HG02763 (cell line): ENCODE results near the gene XKR8.
"Not testable (repeated sequence)": the region's sequence is repeated elsewhere in the genome, so short reads cannot be mapped to it uniquely, and the experiment has no call there.

Experiments
- ATAC-seq: cut with Tn5 transposase; IDR thresholded peaks from one replicate; pipeline ENCODE4 v1.9.1; 2021; ENCODE audit warnings: mild to moderate bottlenecking, moderate library complexity; ENCODE audit not compliant: unreplicated experiment

XKR8 gene

DNA sequence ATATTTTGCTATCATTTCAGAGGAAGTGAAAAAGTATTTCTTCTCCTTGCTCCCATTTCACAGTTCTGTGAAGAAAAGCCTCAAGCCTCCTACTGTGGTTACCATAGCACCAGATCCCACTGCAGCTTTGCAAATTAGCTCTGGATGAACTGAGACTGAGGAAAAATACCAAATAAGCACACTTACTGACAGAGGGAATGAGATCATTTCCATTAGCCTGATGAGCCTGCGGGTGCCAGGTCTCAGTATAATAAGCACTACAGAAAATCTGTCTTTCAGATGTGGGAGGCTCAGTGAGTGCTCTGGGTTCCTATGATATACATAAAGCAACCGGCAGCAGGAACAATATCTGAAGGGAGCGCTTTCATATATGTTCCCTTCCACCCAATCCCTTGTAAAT lies 21.4 kb downstream of the XKR8 start:
- no peak for ATAC-seq

DNA sequence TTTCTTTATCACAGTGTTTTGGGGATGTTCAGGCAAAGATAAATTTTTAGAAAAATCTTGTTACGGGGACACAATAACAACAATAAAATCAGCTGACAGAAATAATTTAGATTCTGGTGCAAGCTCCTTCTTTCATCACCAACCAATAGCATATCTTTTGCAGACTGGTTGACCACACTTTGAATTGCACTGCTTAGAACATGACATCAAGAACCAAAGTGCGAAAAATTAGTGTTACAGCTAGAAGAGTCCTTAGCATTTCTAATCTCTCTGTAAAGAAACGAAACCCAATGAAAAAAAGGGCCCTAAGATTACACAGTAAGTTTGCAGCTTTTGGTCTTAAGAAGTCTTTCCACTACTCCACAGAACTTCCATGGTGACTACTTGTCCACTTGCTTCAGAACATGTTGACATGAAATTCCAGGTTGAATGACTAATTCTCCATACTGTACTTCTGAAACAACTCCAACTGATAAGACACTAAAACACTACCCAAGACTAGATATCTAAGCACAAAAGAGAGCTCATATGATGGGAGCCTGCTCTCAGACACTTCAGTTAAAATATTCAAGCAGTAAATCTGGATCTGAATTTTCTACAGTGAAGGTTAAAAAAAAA lies 31.3 kb downstream of the XKR8 start:
- no peak for ATAC-seq

DNA sequence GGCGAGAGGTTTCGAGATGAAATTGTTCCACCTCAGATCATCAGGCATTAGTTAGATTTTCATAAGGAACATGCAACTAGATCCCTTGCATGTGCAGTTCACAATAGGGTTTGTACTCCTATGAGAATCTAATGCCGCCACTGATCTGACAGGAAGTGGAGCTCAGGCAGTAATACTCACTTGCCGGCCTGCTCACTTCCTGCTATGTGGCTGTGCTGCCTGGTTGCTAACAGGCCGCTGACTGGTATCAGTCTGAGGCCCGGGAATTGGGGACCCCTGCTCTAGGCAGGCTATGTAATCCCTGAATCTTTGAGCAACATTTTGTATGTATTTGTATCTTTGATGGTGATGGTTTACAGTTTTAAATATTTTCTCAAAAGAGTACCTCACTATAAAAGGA lies 32.5 kb downstream of the XKR8 start:
- ATAC-seq, result no peak

DNA sequence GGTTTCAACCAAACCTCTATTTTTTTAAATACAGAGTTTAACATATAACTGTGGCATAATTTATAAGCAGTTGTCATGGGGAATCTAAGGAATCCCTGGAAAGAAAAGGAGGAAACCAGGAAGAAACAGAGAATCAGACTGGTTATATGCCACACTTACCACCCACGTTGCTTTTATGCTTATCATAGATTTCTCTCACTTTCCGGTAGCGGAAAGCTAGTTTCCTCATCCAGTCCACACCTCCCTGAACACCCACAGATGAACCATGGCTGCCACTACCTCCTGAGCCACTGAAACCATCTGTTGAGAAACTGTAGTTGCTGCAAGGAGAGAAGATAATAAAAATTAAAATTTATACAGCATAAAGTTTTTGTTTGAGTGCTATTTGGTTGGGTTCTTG lies 33.5 kb downstream of the XKR8 start:
- no peak for ATAC-seq

DNA sequence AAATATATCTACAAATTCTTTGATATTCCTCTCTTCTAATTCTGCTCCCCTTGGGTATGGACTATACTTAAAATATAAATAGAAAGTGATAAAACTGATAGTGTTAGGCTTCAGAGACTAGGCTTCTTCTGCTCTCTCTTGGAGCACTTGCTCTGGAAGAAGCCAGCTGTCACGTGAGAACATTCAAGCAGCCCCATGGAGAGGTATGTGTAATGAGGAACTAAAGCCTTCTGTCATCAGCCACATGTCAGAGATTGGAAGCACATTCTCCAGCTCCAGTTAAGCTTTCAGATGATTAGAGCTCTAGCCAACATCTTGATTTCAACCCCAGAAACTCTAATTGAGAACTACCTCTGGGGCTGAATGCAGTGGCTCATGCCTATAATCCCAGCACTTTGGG lies 34.3 kb downstream of the XKR8 start:
- no peak for ATAC-seq

DNA sequence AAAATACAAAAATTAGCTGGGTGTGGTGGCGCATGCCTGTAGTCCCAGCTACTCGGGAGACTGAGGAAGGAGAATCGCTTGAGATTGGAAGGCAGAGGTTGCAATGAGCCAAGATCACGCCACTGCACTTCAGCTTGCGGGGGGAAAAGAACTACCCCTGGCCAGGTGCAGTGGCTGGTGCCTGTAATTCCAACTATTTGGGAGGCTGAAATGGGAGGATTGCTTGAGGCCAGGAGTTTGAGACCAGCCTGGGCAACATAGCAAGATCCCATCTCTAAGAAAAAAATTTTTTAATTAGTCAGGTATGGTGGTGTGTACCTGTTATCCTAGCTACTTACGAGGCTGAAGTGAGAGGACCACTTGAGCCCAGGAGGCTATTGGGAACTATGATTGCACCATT lies 34.8 kb downstream of the XKR8 start:
- ATAC-seq, result not testable (repeated sequence)

DNA sequence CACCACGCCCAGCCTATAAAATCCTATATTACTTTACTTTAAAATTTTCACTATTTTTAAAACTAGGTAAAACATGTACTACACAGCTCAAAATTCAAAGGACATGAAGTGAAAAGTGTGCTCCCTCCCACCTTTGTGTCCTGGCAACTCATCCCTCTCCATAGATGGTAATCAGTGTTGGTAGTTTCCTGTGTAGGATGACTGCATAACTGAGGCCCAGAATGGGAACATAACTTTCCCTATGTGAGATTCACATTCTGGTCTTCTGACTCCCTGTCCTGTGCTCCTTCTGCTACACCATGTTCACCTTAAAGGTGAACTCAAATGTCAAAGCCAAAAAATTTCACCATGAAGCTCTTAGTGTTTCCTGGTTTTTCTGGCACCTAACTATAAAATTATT lies 39.3 kb downstream of the XKR8 start:
- no peak for ATAC-seq

DNA sequence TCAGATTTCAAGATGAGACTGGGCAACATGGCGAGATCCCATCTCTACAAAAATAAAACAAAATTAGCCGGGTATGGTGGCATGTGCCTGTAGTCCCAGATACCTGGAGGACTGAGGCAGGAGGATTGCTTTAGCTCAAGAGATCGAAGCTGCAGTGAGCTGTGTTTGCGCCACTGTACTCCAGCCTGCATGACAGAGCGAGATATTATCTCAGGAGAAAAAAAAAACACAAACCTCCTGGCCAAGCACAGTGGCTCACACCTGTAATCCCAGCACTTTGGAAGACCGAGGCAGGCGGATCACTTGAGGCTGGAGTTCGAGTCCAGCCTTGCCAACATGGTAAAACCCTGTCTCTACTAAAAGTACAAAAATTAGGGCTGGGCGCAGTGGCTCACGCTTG lies 42.8 kb downstream of the XKR8 start:
- no peak for ATAC-seq

DNA sequence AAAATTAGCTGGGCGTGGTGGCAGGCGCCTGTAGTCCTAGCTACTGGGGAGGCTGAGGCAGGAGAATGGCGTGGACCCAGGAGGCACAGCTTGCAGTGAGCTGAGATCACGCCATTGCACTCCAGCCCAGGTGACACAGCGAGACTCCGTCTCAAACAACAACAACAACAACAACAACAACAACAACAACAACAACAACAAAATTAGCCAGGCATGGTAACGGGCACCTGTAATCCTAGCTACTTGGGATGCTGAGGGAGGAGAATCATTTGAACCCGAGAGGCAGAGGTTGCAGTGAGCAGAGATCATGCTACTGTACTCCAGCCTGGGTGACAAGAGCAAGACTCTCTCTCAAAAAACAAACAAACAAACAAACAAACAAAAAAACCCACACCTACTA lies 43.3 kb downstream of the XKR8 start:
- ATAC-seq, result not testable (repeated sequence)

DNA sequence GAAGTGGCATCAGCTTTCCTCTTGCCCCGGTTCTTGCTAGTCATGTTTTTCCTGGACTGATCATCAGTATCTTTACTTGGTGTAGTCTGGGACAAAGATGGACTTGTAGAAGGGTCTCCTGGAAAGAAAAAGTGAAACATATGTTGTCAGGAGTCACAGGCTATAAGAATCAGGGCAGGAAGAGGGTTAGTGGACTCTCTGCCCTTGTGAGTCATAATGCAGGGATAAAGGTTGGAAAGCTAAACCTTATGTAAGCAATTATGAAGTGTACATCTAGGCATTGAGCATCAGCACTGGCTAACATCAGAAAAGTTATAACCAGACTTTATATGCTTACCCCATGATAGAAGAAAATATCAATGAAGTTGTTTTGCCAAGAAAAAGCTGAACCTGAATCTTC lies 51.2 kb downstream of the XKR8 start:
- no peak for ATAC-seq
